ENCODE data around the gene ATF6.
"Not testable (repeated sequence)": the region's sequence is repeated elsewhere in the genome, so short reads cannot be mapped to it uniquely, and the experiment has no call there.

Gene ATF6

GRCh38 chr1:161766102-161766981 is at the start of gene ATF6:
ATF6 (plus strand) TSS chr1:161766320; CDS start chr1:161766361, 41 bp downstream.
- peak; percentile 53 to 96 for DNase-seq (ENCODE audit: low read depth in 1 of 2, low spot score in 1 of 2)
- in situ Hi-C loops (cut with HindIII; ENCODE audit: low pct_unique_long_range_greater_than_20kb, low sequenced_read_pairs): no loop called here
- no peak for TF ChIP-seq JUND (IDR thresholded peaks at IDR 0.05; ENCODE audit: low read depth)

- no peak for DNase-seq (ENCODE audit: low read depth in 1 of 2, low spot score in 1 of 2)
- in situ Hi-C loops (cut with HindIII; ENCODE audit: low pct_unique_long_range_greater_than_20kb, low sequenced_read_pairs): no loop called here
- TF ChIP-seq JUND (IDR thresholded peaks at IDR 0.05; ENCODE audit: low read depth): no peak
These were observed 47.4 kb upstream of the ATF6 start for GRCh38 chr1:161718559-161719324.

GRCh38 chr1:161719325-161719611 is 46.9 kb upstream of the ATF6 start:
- no peak for TF ChIP-seq JUND (IDR thresholded peaks at IDR 0.05; ENCODE audit: low read depth)
- in situ Hi-C loops (cut with HindIII; ENCODE audit: low pct_unique_long_range_greater_than_20kb, low sequenced_read_pairs): no loop called here
- DNase-seq (ENCODE audit: low read depth in 1 of 2, low spot score in 1 of 2): no peak

GRCh38 chr1:161720422-161720821 is 45.7 kb upstream of the ATF6 start:
- in situ Hi-C loops (cut with HindIII; ENCODE audit: low pct_unique_long_range_greater_than_20kb, low sequenced_read_pairs): no loop called here
- DNase-seq (ENCODE audit: low read depth in 1 of 2, low spot score in 1 of 2): no peak
- TF ChIP-seq JUND (IDR thresholded peaks at IDR 0.05; ENCODE audit: low read depth): no peak

GRCh38 chr1:161720956-161721737 is 45.0 kb upstream of the ATF6 start, which contains the start of gene FCRLB:
FCRLB (plus strand) TSS chr1:161721544; CDS start chr1:161722673, 1,129 bp downstream.
- in situ Hi-C loops (cut with HindIII; ENCODE audit: low pct_unique_long_range_greater_than_20kb, low sequenced_read_pairs): no loop called here
- no peak for DNase-seq (ENCODE audit: low read depth in 1 of 2, low spot score in 1 of 2)
- TF ChIP-seq JUND (IDR thresholded peaks at IDR 0.05; ENCODE audit: low read depth): no peak

- no peak for DNase-seq (ENCODE audit: low read depth in 1 of 2, low spot score in 1 of 2)
- no peak for TF ChIP-seq JUND (IDR thresholded peaks at IDR 0.05; ENCODE audit: low read depth)
- in situ Hi-C loops (cut with HindIII; ENCODE audit: low pct_unique_long_range_greater_than_20kb, low sequenced_read_pairs): no loop called here
These were observed 44.3 kb upstream of the ATF6 start for GRCh38 chr1:161721738-161722343.

- in situ Hi-C loops (cut with HindIII; ENCODE audit: low pct_unique_long_range_greater_than_20kb, low sequenced_read_pairs): no loop called here
- DNase-seq (ENCODE audit: low read depth in 1 of 2, low spot score in 1 of 2): no peak
- TF ChIP-seq JUND (IDR thresholded peaks at IDR 0.05; ENCODE audit: low read depth): no peak
These were observed 43.7 kb upstream of the ATF6 start for GRCh38 chr1:161722406-161722805.

GRCh38 chr1:161723459-161724141 is 42.5 kb upstream of the ATF6 start:
- DNase-seq (ENCODE audit: low read depth in 1 of 2, low spot score in 1 of 2): peak; percentile 63 to 93
- in situ Hi-C loops (cut with HindIII; ENCODE audit: low pct_unique_long_range_greater_than_20kb, low sequenced_read_pairs): no loop called here
- TF ChIP-seq JUND (IDR thresholded peaks at IDR 0.05; ENCODE audit: low read depth): no peak

- in situ Hi-C loops (cut with HindIII; ENCODE audit: low pct_unique_long_range_greater_than_20kb, low sequenced_read_pairs); DNase-seq (ENCODE audit: low read depth in 1 of 2, low spot score in 1 of 2): not testable (repeated sequence)
These were observed 40.7 kb upstream of the ATF6 start for GRCh38 chr1:161725258-161725907.

GRCh38 chr1:161725908-161726472 is 40.1 kb upstream of the ATF6 start:
- in situ Hi-C loops (cut with HindIII; ENCODE audit: low pct_unique_long_range_greater_than_20kb, low sequenced_read_pairs): no loop called here
- DNase-seq (ENCODE audit: low read depth in 1 of 2, low spot score in 1 of 2): peak; percentile 18 to 48
- no peak for TF ChIP-seq JUND (IDR thresholded peaks at IDR 0.05; ENCODE audit: low read depth)
